EL (cell line): ENCODE measurements around the gene KLHL18.
"Not testable (repeated sequence)": the region's sequence is repeated elsewhere in the genome, so short reads cannot be mapped to it uniquely, and the experiment has no call there.

Source experiments
- DNase-seq: peaks from one replicate; pipeline ENCODE4 v3.0.0-alpha.2; 2016

The KLHL18 gene

GRCh38 chr3:47276558-47276957 lies 6.2 kb upstream of the KLHL18 start:
- DNase-seq, result no peak

- no peak for DNase-seq
Measured at GRCh38 chr3:47280519-47280918, 2.2 kb upstream of the KLHL18 start.

- peak; percentile 19 for DNase-seq
Measured at GRCh38 chr3:47283193-47283537, 421 bp downstream of the KLHL18 start.

GRCh38 chr3:47283591-47284364 lies 1.0 kb downstream of the KLHL18 start:
- peak; percentile 24 for DNase-seq

- no peak for DNase-seq
Measured at GRCh38 chr3:47288966-47289910, 6.5 kb downstream of the KLHL18 start.

GRCh38 chr3:47291158-47291753 lies 8.5 kb downstream of the KLHL18 start:
- no peak for DNase-seq

- not testable (repeated sequence) for DNase-seq
Measured at GRCh38 chr3:47291754-47292420, 9.1 kb downstream of the KLHL18 start.

- DNase-seq, result no peak
Measured at GRCh38 chr3:47293822-47294221, 11.1 kb downstream of the KLHL18 start.

- no peak for DNase-seq
Measured at GRCh38 chr3:47294392-47294791, 11.6 kb downstream of the KLHL18 start.

- no peak for DNase-seq
Measured at GRCh38 chr3:47295322-47295721, 12.6 kb downstream of the KLHL18 start.

GRCh38 chr3:47295976-47296375 lies 13.2 kb downstream of the KLHL18 start:
- DNase-seq, result no peak

- DNase-seq, result no peak
Measured at GRCh38 chr3:47296562-47297302, 14.0 kb downstream of the KLHL18 start.

- no peak for DNase-seq
Measured at GRCh38 chr3:47298439-47298838, 15.7 kb downstream of the KLHL18 start.

- no peak for DNase-seq
Measured at GRCh38 chr3:47299381-47300318, 16.9 kb downstream of the KLHL18 start.

GRCh38 chr3:47301456-47301855 lies 18.7 kb downstream of the KLHL18 start:
- DNase-seq, result no peak

- DNase-seq, result no peak
Measured at GRCh38 chr3:47306022-47306421, 23.3 kb downstream of the KLHL18 start.

GRCh38 chr3:47309231-47309630 lies 26.5 kb downstream of the KLHL18 start:
- not testable (repeated sequence) for DNase-seq

GRCh38 chr3:47310391-47310790 lies 27.6 kb downstream of the KLHL18 start:
- DNase-seq, result no peak

- DNase-seq, result no peak
Measured at GRCh38 chr3:47313341-47314055, 30.8 kb downstream of the KLHL18 start.

GRCh38 chr3:47314056-47314764 lies 31.5 kb downstream of the KLHL18 start:
- DNase-seq, result no peak
